ENCODE results near the gene DSCAML1.
"Not testable (repeated sequence)": the region's sequence is repeated elsewhere in the genome, so short reads cannot be mapped to it uniquely, and the experiment has no call there.

The DSCAML1 gene

GRCh38 chr11:117793583-117793982 is 3.4 kb downstream of the DSCAML1 start:
- no peak for DNase-seq

GRCh38 chr11:117792992-117793391 is 4.0 kb downstream of the DSCAML1 start:
- DNase-seq = no peak

- DNase-seq = no peak
Measured at GRCh38 chr11:117792241-117792640, 4.8 kb downstream of the DSCAML1 start.

DNA sequence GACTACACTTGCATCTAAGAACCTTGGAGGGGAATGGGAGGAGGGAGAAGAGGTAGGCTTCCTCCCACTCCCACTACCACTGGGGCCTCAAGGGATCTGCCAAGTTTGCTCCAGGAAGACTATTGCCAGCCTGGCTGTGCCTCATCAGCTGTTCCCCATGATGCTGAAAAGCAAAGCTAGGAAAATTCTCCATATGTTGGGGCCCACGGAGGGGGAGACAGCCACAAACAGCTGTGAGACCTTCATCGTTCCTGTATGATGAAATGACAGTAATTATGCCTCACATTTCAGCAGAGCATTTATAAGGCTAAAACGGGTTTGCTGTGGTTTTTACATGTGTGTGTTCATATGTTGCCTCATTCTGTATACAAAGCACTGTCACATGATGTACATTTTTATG is 6.7 kb downstream of the DSCAML1 start:
- no peak for DNase-seq

GRCh38 chr11:117789241-117789640 is 7.8 kb downstream of the DSCAML1 start:
- no peak for DNase-seq

DNA sequence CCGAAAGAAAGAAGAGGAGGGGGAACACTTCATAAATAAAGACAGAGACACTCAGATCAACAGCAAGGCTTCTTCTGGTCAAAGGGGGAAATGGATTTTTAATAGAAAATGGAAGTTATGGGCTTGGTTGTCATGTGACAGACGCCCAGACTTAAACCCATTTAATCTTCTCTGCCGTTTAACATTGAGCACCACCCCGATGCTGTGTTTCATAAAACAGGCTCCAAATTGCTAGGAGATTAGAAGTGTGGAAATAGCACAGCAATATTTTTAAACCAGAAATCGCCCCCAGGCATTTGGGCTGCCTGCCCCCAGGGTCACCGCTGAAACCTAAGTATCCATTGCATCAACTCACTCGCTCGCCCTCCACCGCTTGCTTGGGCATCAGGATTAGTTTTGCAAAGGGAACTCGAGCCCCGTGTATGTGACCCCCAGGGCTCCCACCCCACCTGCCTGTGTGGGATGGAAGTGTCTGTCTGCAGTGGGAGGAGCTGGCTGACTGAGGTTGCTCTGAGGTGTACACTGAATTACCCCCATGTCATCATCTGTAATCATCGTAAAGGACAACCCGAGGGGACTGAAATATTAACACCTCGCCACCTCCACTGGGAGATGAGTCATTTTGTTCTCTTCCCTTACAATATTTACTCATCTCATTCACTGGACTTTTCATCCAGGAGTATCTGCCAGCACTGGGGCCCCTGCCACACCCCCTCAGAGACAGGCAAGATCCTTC is 10.7 kb downstream of the DSCAML1 start:
- DNase-seq = no peak

- DNase-seq = no peak
Measured at GRCh38 chr11:117782101-117782500, 14.9 kb downstream of the DSCAML1 start.

GRCh38 chr11:117781627-117782026 is 15.4 kb downstream of the DSCAML1 start:
- DNase-seq = no peak

GRCh38 chr11:117780456-117780855 is 16.6 kb downstream of the DSCAML1 start:
- no peak for DNase-seq

GRCh38 chr11:117774553-117774952 is 22.5 kb downstream of the DSCAML1 start:
- DNase-seq = no peak

GRCh38 chr11:117772360-117772759 is 24.7 kb downstream of the DSCAML1 start:
- no peak for DNase-seq

GRCh38 chr11:117771841-117772240 is 25.2 kb downstream of the DSCAML1 start:
- no peak for DNase-seq

DNA sequence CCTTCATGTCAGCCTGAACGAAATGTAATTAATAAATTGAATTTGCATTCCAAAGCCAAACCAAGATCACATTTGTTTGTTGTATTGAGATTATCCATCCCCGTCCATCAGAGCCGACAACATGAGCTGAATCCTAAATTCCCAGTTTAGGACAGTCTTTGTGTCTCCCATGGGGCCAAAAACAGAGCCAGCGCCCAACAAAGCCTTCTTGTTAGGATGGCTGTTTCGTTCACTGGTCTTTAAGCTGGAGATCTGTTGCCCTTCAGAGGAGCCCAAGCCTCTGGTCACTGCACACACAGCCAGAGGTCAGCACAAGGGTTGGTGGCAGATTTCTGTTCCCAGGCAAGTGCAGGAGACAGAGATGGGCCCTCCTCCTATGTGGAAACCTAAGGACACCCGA is 25.8 kb downstream of the DSCAML1 start:
- no peak for DNase-seq

GRCh38 chr11:117770061-117770460 is 27.0 kb downstream of the DSCAML1 start:
- no peak for DNase-seq

DNA sequence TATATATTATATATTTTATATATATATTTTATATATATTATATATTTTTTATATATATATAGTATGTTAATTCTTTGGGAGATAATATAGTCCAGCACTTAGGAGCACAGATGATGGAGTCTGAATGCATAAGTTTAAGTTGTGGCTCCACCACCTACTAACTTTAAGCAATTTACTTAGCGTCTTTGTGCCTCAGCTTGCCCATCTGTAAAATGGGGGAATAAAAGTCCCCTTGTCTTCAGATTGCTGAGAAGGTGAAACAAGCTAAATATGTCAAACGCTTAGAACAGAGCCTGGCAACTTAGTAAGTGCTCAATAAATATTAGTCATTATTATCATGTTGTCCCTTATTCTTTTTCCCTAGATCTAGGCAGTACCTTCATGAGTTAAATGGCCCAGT is 27.5 kb downstream of the DSCAML1 start:
- no peak for DNase-seq

DNA sequence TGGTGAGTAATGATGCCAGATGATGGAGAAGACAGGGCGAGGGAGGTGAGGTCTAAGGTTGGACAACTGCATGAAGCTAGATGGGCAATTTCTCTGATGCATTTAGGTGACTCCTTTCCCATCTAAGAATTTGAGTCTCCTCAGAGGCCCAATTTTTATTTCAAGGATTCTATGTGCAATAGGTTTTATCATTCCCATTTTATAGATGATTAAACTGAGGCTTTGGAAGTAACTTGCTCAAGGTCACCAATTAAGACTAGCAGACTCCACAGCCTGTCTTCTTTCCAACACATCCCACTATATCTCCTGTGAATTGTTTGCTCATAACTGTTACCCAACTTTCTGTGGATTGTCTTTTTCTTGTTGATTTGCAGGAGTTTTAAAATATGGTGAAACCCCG is 28.5 kb downstream of the DSCAML1 start:
- DNase-seq = no peak

GRCh38 chr11:117767071-117767470 is 29.9 kb downstream of the DSCAML1 start:
- DNase-seq = no peak

- no peak for DNase-seq
Measured at GRCh38 chr11:117766576-117766975, 30.4 kb downstream of the DSCAML1 start.

- DNase-seq = no peak
Measured at GRCh38 chr11:117766026-117766425, 31.0 kb downstream of the DSCAML1 start.

DNA sequence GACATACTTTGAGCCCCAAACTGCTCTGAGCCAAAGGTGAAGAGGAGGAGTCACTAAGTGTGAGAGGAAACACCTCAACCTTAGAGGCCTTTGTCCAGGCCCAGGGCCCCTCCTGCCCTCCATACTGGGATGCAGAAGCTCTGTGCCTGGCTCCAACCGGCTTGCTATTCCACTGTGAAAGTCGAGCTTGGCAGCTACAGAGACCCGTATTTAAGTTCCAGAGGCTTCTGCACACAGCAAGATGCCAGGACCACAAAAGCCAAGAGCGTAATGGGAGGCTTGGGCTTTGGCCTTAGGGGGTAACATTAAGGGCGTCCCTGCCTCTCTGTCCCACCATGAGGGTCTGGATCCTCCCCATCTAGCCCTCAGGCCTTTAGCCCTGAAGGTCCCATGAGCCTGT is 31.9 kb downstream of the DSCAML1 start:
- DNase-seq = no peak

DNA sequence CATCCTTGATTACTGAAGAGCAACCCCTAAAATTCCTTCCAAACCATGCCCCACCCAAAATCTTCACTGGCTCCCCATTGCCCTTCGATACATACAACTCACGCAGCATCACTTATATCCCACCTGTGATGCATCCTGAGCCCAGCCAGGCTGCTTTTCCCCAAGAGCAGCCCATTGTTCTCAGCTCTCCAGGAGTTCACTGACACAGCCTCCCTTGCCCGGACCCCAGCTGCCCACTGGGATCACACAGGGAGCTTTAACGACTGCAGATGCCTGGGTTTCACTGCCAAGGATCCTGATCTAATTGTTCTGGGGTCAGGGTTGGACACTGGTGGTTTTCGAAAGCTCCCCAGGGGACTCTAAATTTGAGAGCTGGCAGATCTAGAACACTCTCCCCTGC is 33.6 kb downstream of the DSCAML1 start:
- DNase-seq = not testable (repeated sequence)

DNA sequence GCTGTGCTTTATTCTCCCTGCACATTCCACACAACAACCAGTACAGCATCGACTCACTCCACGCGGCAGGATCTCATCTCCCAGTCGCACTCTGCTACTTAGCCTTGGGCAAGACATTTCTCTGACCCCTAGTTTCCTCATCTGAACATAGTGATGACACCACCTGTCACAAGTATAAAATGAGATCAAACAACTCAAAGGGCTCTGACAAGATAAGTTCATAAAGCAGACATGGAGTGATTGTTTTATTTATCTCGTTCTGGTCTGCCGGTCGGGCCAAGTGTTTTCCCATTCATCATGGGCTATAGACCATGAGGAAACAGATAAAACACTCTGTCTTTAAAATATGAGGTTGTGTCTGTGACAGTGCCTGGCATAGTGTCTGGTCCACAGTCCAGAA is 35.0 kb downstream of the DSCAML1 start:
- DNase-seq = no peak

- no peak for DNase-seq
Measured at GRCh38 chr11:117759305-117759704, 37.7 kb downstream of the DSCAML1 start.

DNA sequence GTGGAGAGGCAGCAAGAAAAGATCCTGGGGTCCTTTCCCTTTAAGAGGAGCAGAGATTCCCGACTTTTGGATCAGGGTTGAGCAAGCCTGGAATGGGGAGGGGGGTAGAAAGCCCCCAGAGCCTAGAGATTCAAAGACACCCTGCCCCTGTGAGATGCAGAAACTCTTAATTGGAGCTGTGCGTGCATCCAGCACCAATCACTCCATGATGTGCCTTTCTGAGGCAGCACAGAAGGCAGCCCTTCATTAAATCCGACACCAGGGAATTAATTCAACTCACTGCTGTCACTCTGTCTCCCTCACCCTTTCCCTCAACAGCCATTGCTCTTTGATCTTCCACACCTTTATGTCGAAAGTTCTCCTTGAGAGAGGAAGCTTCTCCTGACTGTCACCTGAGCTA is 43.0 kb downstream of the DSCAML1 start:
- DNase-seq = no peak

GRCh38 chr11:117752721-117753237 is 44.2 kb downstream of the DSCAML1 start:
- DNase-seq = no peak

All from stimulated activated CD8-positive, alpha-beta memory T cell treated with anti-CD3 and anti-CD28 coated beads, Interleukin-4, amount 100 ng/mL, for 48 hours (primary cell).